ENCODE results near the gene METTL16.
A peak's percentile ranks its signal among the peaks of the same experiment; 100 is the strongest.
"Not testable (repeated sequence)": the region's sequence is repeated elsewhere in the genome, so short reads cannot be mapped to it uniquely, and the experiment has no call there.

Gene METTL16

GRCh38 chr17:2452216-2452750 lies 59.4 kb downstream of the METTL16 start:
- H3K27ac Mint-ChIP-seq, result no peak overlapping the region
- H3K27me3 Mint-ChIP-seq, result no peaks in the 10 kb centered on the region
- H3K36me3 Mint-ChIP-seq, result peaks cover 7% of the 10 kb centered on the region
- ATAC-seq (ENCODE audit: low read depth) (no peak), DNase-seq (ENCODE audit: low spot score in 2 of 2) (no peak)
- no peak overlapping the region for H3K4me3 Mint-ChIP-seq
- no peaks in the 10 kb centered on the region for H3K9me3 Mint-ChIP-seq
- H3K4me1 Mint-ChIP-seq, result peaks cover 5% of the 10 kb centered on the region

- H3K4me1 Mint-ChIP-seq, result peaks cover 5% of the 10 kb centered on the region
- no peak for DNase-seq (ENCODE audit: low spot score in 2 of 2)
- H3K27me3 Mint-ChIP-seq, result no peaks in the 10 kb centered on the region
- no peaks in the 10 kb centered on the region for H3K9me3 Mint-ChIP-seq
- no peak overlapping the region for H3K4me3 Mint-ChIP-seq
- H3K27ac Mint-ChIP-seq, result no peak overlapping the region
- ATAC-seq (ENCODE audit: low read depth), result no peak
- H3K36me3 Mint-ChIP-seq, result peaks cover 8% of the 10 kb centered on the region
Measured at GRCh38 chr17:2450016-2450650, 61.6 kb downstream of the METTL16 start.

- DNase-seq (ENCODE audit: low spot score in 2 of 2) (no peak), ATAC-seq (ENCODE audit: low read depth) (no peak)
- no peak overlapping the region for H3K4me3 Mint-ChIP-seq
- no peaks in the 10 kb centered on the region for H3K27me3 Mint-ChIP-seq
- peaks cover 5% of the 10 kb centered on the region for H3K4me1 Mint-ChIP-seq
- H3K36me3 Mint-ChIP-seq, result peaks cover 8% of the 10 kb centered on the region
- no peak overlapping the region for H3K27ac Mint-ChIP-seq
- no peaks in the 10 kb centered on the region for H3K9me3 Mint-ChIP-seq
Measured at GRCh38 chr17:2449486-2449885, 62.2 kb downstream of the METTL16 start.

- not testable (repeated sequence) for ATAC-seq (ENCODE audit: low read depth); DNase-seq (ENCODE audit: low spot score in 2 of 2); H3K4me3 Mint-ChIP-seq; H3K4me1 Mint-ChIP-seq; H3K27ac Mint-ChIP-seq; H3K9me3 Mint-ChIP-seq; H3K27me3 Mint-ChIP-seq; H3K36me3 Mint-ChIP-seq
Measured at GRCh38 chr17:2447479-2447878, 64.2 kb downstream of the METTL16 start.

GRCh38 chr17:2445638-2446037 lies 66.0 kb downstream of the METTL16 start:
- H3K27ac Mint-ChIP-seq, result no peak overlapping the region
- H3K9me3 Mint-ChIP-seq, result no peaks in the 10 kb centered on the region
- no peak for DNase-seq (ENCODE audit: low spot score in 2 of 2)
- no peaks in the 10 kb centered on the region for H3K4me1 Mint-ChIP-seq
- no peak overlapping the region for H3K4me3 Mint-ChIP-seq
- peaks cover 13% of the 10 kb centered on the region for H3K36me3 Mint-ChIP-seq
- ATAC-seq (ENCODE audit: low read depth), result no peak
- H3K27me3 Mint-ChIP-seq, result no peaks in the 10 kb centered on the region

- H3K4me1 Mint-ChIP-seq, result no peaks in the 10 kb centered on the region
- DNase-seq (ENCODE audit: low spot score in 2 of 2), result no peak
- ATAC-seq (ENCODE audit: low read depth), result no peak
- no peaks in the 10 kb centered on the region for H3K9me3 Mint-ChIP-seq
- no peaks in the 10 kb centered on the region for H3K27me3 Mint-ChIP-seq
- H3K36me3 Mint-ChIP-seq, result peaks cover 13% of the 10 kb centered on the region
- H3K4me3 Mint-ChIP-seq, result no peak overlapping the region
- no peak overlapping the region for H3K27ac Mint-ChIP-seq
Measured at GRCh38 chr17:2444382-2444781, 67.3 kb downstream of the METTL16 start.

GRCh38 chr17:2442166-2442565 lies 69.5 kb downstream of the METTL16 start:
- no peaks in the 10 kb centered on the region for H3K4me1 Mint-ChIP-seq
- DNase-seq (ENCODE audit: low spot score in 2 of 2) (no peak), ATAC-seq (ENCODE audit: low read depth) (no peak)
- no peak overlapping the region for H3K4me3 Mint-ChIP-seq
- H3K9me3 Mint-ChIP-seq, result no peaks in the 10 kb centered on the region
- no peaks in the 10 kb centered on the region for H3K27me3 Mint-ChIP-seq
- peaks cover 19% of the 10 kb centered on the region for H3K36me3 Mint-ChIP-seq
- no peak overlapping the region for H3K27ac Mint-ChIP-seq

- H3K27me3 Mint-ChIP-seq, result no peaks in the 10 kb centered on the region
- ATAC-seq (ENCODE audit: low read depth), result no peak
- no peaks in the 10 kb centered on the region for H3K4me1 Mint-ChIP-seq
- no peak for DNase-seq (ENCODE audit: low spot score in 2 of 2)
- no peaks in the 10 kb centered on the region for H3K9me3 Mint-ChIP-seq
- peaks cover 22% of the 10 kb centered on the region for H3K36me3 Mint-ChIP-seq
- H3K4me3 Mint-ChIP-seq, result no peak overlapping the region
- no peak overlapping the region for H3K27ac Mint-ChIP-seq
Measured at GRCh38 chr17:2440930-2441329, 70.8 kb downstream of the METTL16 start.

GRCh38 chr17:2439997-2440396 lies 71.7 kb downstream of the METTL16 start:
- not testable (repeated sequence) for H3K27ac Mint-ChIP-seq; H3K4me3 Mint-ChIP-seq; DNase-seq (ENCODE audit: low spot score in 2 of 2); H3K27me3 Mint-ChIP-seq; H3K4me1 Mint-ChIP-seq; H3K9me3 Mint-ChIP-seq; ATAC-seq (ENCODE audit: low read depth)
- peaks cover 25% of the 10 kb centered on the region for H3K36me3 Mint-ChIP-seq

GRCh38 chr17:2438823-2439222 lies 72.9 kb downstream of the METTL16 start:
- DNase-seq (ENCODE audit: low spot score in 2 of 2) (no peak), ATAC-seq (ENCODE audit: low read depth) (no peak)
- Mint-ChIP-seq H3K27ac (no peak overlapping the region), H3K4me3 (no peak overlapping the region), H3K27me3 (no peaks in the 10 kb centered on the region), H3K9me3 (no peaks in the 10 kb centered on the region), H3K4me1 (no peaks in the 10 kb centered on the region), H3K36me3 (peaks cover 26% of the 10 kb centered on the region)

GRCh38 chr17:2436316-2436905 lies 75.3 kb downstream of the METTL16 start:
- no peak for DNase-seq (ENCODE audit: low spot score in 2 of 2)
- no peak overlapping the region for H3K4me3 Mint-ChIP-seq
- H3K36me3 Mint-ChIP-seq, result peaks cover 31% of the 10 kb centered on the region
- peak overlapping the region; percentile 49 for H3K27ac Mint-ChIP-seq
- H3K9me3 Mint-ChIP-seq, result no peaks in the 10 kb centered on the region
- no peaks in the 10 kb centered on the region for H3K27me3 Mint-ChIP-seq
- H3K4me1 Mint-ChIP-seq, result no peaks in the 10 kb centered on the region
- ATAC-seq (ENCODE audit: low read depth), result no peak

GRCh38 chr17:2435862-2436261 lies 75.8 kb downstream of the METTL16 start:
- no peaks in the 10 kb centered on the region for H3K9me3 Mint-ChIP-seq
- no peak overlapping the region for H3K4me3 Mint-ChIP-seq
- no peak for ATAC-seq (ENCODE audit: low read depth)
- peaks cover 27% of the 10 kb centered on the region for H3K36me3 Mint-ChIP-seq
- DNase-seq (ENCODE audit: low spot score in 2 of 2), result no peak
- H3K27ac Mint-ChIP-seq, result no peak overlapping the region
- H3K27me3 Mint-ChIP-seq, result no peaks in the 10 kb centered on the region
- no peaks in the 10 kb centered on the region for H3K4me1 Mint-ChIP-seq

- no peak overlapping the region for H3K4me3 Mint-ChIP-seq
- H3K4me1 Mint-ChIP-seq, result no peaks in the 10 kb centered on the region
- H3K36me3 Mint-ChIP-seq, result peaks cover 27% of the 10 kb centered on the region
Measured at GRCh38 chr17:2435181-2435741, 76.4 kb downstream of the METTL16 start.

GRCh38 chr17:2433696-2434095 lies 78.0 kb downstream of the METTL16 start:
- no peak for ATAC-seq (ENCODE audit: low read depth)
- Mint-ChIP-seq H3K9me3 (no peaks in the 10 kb centered on the region), H3K27me3 (no peaks in the 10 kb centered on the region), H3K4me1 (no peaks in the 10 kb centered on the region), H3K4me3 (no peak overlapping the region), H3K36me3 (peaks cover 28% of the 10 kb centered on the region), H3K27ac (no peak overlapping the region)
- no peak for DNase-seq (ENCODE audit: low spot score in 2 of 2)

More at GRCh38 chr17:2435181-2435741, 76.4 kb downstream of the METTL16 start:
- DNase-seq (ENCODE audit: low spot score in 2 of 2) (no peak), ATAC-seq (ENCODE audit: low read depth) (no peak)
- Mint-ChIP-seq H3K9me3 (no peaks in the 10 kb centered on the region), H3K27ac (peak overlapping the region; percentile 56), H3K27me3 (no peaks in the 10 kb centered on the region)

Data from memory B cell (primary cell).